Subcutaneous abdominal adipose tissue (tissue), 5 donors: ENCODE results near the gene ELANE.
"Not testable (repeated sequence)": the region's sequence is repeated elsewhere in the genome, so short reads cannot be mapped to it uniquely, and the experiment has no call there.

Experiments used
- H3K27ac ChIP-seq: one replicate; pipeline ENCODE4 v1.7.0; 2013; ENCODE audit warnings: low read depth, mild to moderate bottlenecking, inconsistent platforms, low read length, moderate library complexity
- H3K27me3 ChIP-seq, 5 donors: one replicate each; pipeline ENCODE4 v1.7.0; 2013; ENCODE audit warnings: low read length in 5 of 5, inconsistent platforms in 1 of 5; ENCODE audit not compliant: control insufficient read depth in 5 of 5, insufficient read depth in 4 of 5
- H3K36me3 ChIP-seq, 5 donors: one replicate each; pipeline ENCODE4 v1.7.0; 2013; ENCODE audit warnings: low read length in 5 of 5; ENCODE audit not compliant: control insufficient read depth in 5 of 5, insufficient read depth in 5 of 5
- H3K4me1 ChIP-seq, 5 donors: one replicate each; pipeline ENCODE4 v1.7.0; 2013; ENCODE audit warnings: low read length in 5 of 5, mild to moderate bottlenecking in 3 of 5, moderate library complexity in 1 of 5; ENCODE audit not compliant: control insufficient read depth in 5 of 5, insufficient read depth in 5 of 5
- H3K4me3 ChIP-seq, 5 donors: one replicate each; pipeline ENCODE4 v1.7.0; 2013; ENCODE audit warnings: low read length in 5 of 5, low read depth in 1 of 5
- H3K9ac ChIP-seq, 5 donors: one replicate each; pipeline ENCODE4 v1.7.0; 2013; ENCODE audit warnings: low read length in 5 of 5, mild to moderate bottlenecking in 4 of 5, moderate library complexity in 3 of 5
- H3K9me3 ChIP-seq, 5 donors: one replicate each; pipeline ENCODE4 v1.7.0; 2013; ENCODE audit warnings: low read length in 5 of 5; ENCODE audit not compliant: control insufficient read depth in 5 of 5
- donor health status: healthy.
- donor health status: healthy.
- donor health status: healthy.
- donor health status: healthy.
- donor health status: healthy.

ELANE gene

DNA sequence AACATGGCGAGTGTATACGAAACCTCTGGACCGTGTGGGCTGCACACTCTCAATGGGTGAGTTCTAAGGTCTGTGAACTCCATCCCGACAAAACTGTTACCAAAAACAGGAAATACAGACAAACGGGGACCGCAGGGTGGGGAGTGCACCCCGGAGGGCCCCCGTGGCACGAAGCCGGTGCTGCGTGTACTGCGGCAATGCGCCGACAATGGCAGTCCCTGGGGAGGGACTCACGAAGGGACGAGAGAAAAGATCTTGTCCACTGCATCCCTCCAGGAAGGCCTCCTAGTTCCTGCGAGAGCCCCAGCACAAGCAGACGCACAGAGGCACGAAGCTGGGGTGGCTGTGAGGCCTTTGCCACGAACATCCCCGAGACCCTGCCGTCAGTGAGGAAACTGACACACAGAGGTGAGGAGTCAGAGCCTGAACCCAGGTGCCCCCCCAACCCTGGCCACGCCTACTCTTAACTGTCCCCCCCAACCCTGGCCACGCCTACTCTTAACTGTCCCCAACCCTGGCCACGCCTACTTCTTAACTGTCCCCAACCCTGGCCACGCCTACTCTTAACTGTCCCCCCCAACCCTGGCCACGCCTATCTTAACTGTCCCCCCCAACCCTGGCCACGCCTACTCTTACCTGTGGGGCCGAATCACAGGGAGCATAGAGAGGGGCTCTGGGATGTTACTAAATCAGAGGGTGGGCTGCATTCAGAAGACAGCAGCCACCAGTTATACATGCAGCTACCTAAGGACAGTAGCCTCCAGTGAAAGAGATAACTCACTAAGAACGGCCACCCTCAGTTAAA, 36.7 kb downstream of the ELANE start:
- H3K27ac ChIP-seq, result no peak overlapping the region

DNA sequence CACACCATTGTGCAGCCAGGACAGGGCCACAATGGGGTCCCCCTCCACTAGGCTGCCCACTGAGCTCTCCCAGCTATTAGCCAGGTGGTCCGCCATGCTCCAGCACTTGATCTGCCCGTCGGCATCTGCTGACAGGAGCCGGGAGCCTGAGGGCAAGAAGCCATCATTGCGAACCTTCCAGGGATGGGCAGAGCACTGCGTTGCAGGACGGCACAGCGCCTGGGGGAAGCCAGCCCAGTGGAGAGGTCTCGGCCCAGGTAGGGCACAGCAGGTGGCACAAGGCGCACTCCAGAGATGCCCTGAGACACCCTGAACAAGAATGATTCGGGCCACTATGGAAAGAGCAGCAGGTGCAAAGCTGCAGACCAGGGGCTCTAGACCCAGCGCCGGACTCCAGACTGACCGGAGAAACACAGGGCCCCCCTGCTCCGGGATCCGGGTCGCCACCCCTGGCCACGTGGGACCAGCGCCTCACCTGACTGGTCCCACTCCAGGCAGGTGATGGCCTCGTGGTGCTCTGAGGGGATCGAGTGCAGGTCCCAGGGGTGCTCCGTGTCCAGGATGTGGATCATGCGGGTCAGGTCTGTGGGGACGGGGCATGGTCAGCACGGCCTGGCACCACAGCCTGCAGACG, 37.7 kb downstream of the ELANE start:
- H3K27me3 ChIP-seq, result no peaks in the 10 kb centered on the region
- no peak overlapping the region for H3K27ac ChIP-seq
- H3K9me3 ChIP-seq, result no peaks in the 10 kb centered on the region
- H3K9ac ChIP-seq, result no peak overlapping the region
- no peak overlapping the region for H3K4me3 ChIP-seq
- H3K4me1 ChIP-seq, result peaks cover 0 to 13% (median 8%) of the 10 kb centered on the region in 5 donors
- H3K36me3 ChIP-seq, result peaks cover 0 to 57% (median 44%) of the 10 kb centered on the region in 5 donors

More for the DNA sequence above, 36.7 kb downstream of the ELANE start:
- Histone ChIP-seq H3K4me1 (peaks cover 0 to 12% (median 8%) of the 10 kb centered on the region in 5 donors), H3K4me3 (no peak overlapping the region), H3K27me3 (no peaks in the 10 kb centered on the region), H3K36me3 (peaks cover 0 to 67% (median 51%) of the 10 kb centered on the region in 5 donors), H3K9ac (no peak overlapping the region), H3K9me3 (no peaks in the 10 kb centered on the region)

DNA sequence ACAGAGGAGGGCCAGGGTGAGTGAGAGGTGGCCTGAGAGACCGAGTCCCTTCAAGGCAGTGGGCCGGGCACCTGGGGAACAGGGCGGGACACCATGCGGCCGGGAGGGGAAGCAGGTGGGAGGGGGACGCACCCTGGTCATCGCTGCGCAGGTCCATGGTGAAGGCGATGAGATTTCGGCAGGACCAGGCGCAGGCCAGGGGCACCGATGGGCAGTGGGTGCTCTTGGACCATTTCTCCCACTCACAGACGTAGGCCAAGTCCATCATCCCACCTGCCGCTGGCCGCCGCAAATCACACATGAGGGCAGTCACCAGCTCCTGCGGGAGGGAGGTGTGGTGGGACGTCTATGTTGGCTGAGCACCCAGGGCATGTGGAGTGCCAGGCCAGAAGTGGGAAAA, 38.7 kb downstream of the ELANE start:
- H3K4me3 ChIP-seq, result no peak overlapping the region
- H3K27ac ChIP-seq, result no peak overlapping the region
- H3K9ac ChIP-seq, result no peak overlapping the region

DNA sequence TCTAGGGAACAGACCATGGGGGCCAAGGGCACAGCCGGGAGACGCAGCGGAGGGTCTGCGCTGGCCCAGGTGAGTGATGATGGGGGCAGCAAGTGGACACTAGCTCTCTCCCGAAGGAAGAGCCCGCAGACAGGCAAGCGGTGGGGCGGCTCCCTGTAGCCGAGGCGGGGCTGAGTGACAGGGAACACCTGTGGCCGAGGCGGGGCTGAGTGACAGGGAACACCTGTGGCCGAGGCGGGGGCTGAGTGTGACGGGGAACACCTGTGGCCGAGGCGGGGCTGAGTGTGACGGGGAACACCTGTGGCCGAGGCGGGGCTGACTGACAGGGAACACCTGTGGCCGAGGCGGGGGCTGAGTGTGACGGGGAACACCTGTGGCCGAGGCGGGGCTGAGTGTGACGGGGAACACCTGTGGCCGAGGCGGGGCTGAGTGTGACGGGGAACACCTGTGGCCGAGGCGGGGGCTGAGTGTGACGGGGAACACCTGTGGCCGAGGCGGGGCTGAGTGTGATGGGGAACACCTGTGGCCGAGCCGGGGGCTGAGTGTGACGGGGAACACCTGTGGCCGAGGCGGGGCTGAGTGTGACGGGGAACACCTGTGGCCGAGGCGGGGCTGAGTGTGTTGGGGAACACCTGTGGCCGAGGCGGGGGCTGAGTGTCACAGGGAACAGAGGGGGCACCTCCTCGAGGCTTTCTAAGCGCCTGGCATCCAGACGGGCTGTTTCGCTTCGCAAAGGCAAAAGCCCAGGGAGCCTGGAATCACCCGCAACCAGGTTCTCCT, 39.5 kb downstream of the ELANE start:
- Histone ChIP-seq H3K27ac (peak overlapping the region; percentile 50), H3K36me3 (peaks cover 0 to 40% (median 27%) of the 10 kb centered on the region in 5 donors), H3K4me3 (peak overlapping the region; percentile 73 to 90 (median 87)), H3K4me1 (peaks cover 0 to 13% (median 8%) of the 10 kb centered on the region in 5 donors), H3K9ac (peak overlapping the region; percentile 76 to 88 (median 82))
- not testable (repeated sequence) for H3K27me3 ChIP-seq, H3K9me3 ChIP-seq

More for the DNA sequence above, 38.7 kb downstream of the ELANE start:
- Histone ChIP-seq H3K4me1 (peaks cover 0 to 13% (median 8%) of the 10 kb centered on the region in 5 donors), H3K27me3 (no peaks in the 10 kb centered on the region), H3K9me3 (no peaks in the 10 kb centered on the region), H3K36me3 (peaks cover 0 to 46% (median 34%) of the 10 kb centered on the region in 5 donors)

DNA sequence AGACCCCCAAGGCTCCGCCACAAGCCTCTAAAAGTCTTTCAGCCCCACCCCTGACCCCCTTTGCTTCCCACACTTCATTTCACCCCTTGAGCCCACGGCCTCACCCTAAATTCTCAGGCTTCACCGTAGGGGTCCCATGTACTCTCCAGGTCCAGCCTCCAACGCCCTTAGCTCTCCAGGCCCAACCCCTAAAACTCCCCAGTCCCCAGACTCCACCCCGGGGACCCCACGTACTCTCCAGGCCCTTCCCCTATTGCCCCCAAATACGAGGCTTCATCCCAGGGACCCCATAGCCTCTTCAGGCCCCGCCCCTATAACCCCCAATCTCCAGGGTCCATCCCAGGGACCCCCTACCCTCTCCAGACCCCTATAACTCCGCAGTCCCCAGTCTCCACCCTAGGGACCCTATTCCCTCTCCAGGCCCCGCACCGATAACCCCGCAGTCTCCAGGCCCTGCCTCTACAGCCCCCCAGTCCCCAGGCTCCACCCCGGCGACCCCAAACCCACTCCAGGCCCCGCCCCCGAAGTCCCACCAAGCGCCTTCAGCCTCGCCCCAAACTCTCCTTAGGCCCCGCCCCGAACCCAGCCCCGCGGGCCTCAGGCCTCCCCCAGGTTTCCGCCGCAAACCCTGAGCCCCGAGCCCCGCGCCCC, 40.3 kb downstream of the ELANE start:
- peak overlapping the region; percentile 50 for H3K27ac ChIP-seq
- H3K36me3 ChIP-seq, result peaks cover 0 to 40% (median 28%) of the 10 kb centered on the region in 5 donors
- peaks cover 0 to 13% (median 8%) of the 10 kb centered on the region in 5 donors for H3K4me1 ChIP-seq
- no peaks in the 10 kb centered on the region for H3K27me3 ChIP-seq
- peak overlapping the region; percentile 73 to 90 (median 87) for H3K4me3 ChIP-seq
- no peaks in the 10 kb centered on the region for H3K9me3 ChIP-seq
- H3K9ac ChIP-seq, result peak overlapping the region; percentile 76 to 88 (median 82)

DNA sequence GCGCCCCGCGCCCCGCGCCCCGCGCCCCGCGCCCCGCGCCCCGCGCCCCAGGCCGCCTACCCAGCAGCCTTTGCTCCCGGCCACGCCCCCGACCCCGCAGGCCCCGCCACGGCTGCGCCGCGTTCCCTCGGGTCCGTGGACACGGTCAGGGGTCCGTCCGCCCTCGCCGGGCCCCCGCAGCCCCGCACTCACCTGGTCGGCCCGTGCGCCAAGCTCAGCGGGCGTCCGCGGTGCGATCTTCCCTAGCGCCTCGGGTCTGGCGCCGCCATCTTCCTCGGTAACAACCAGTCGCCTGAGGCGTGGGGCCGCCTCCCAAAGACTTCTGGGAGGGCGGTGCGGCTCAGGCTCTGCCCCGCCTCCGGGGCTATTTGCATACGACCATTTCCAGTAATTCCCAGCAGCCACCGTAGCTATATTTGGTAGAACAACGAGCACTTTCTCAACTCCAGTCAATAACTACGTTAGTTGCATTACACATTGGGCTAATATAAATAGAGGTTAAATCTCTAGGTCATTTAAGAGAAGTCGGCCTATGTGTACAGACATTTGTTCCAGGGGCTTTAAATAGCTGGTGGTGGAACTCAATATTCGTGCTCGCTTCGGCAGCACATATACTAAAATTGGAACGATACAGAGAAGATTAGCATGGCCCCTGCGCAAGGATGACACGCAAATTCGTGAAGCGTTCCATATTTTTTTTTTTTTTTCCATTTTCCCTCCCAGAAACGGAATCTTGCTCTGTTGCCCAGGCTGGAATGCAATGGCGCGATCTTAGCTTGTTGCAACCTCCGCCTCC, 41.0 kb downstream of the ELANE start, which contains the start of the genes MED16 and RNU6-9:
TSS of gene MED16 (minus strand) at position 294 of the 796 bp plus-strand sequence. CDS start 2,056 bp downstream, outside the sequence.
TSS of gene RNU6-9 (plus strand) at position 591 of the 796 bp plus-strand sequence.
- H3K27me3 ChIP-seq, result no peaks in the 10 kb centered on the region
- peak within 1 kb of the TSS; percentile 82 to 88 (median 84) for H3K9ac ChIP-seq
- peaks cover 0 to 13% (median 8%) of the 10 kb centered on the region in 5 donors for H3K4me1 ChIP-seq
- peaks cover 0 to 37% (median 26%) of the 10 kb centered on the region in 5 donors for H3K36me3 ChIP-seq
- peak within 1 kb of the TSS; percentile 79 to 90 (median 87) for H3K4me3 ChIP-seq
- peak within 1 kb of the TSS; percentile 77 for H3K27ac ChIP-seq
- no peaks in the 10 kb centered on the region for H3K9me3 ChIP-seq

DNA sequence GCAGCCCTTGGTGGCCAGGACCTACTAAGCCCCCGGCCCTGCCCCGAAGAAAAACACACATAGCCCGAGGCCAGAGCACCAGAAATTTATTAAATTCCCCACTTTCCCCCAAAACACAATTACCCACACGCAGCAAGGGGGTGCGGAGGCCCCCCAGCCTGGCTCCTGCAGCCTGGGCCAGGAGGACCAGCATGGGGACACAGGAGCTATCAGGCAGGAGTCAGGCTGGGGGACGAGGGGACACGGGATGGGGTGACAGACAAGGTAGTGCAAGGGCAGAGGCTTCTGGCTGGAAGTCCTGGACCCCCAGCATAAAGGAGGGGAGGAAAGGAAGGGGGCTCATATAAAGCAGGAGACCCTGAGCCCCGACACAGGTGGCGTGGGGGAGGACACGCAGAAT, 44.3 kb downstream of the ELANE start:
- Histone ChIP-seq H3K9ac (no peak overlapping the region), H3K27ac (no peak overlapping the region), H3K4me1 (peaks cover 0 to 13% (median 7%) of the 10 kb centered on the region in 5 donors), H3K9me3 (no peaks in the 10 kb centered on the region), H3K4me3 (no peak overlapping the region), H3K36me3 (peaks cover 0 to 32% (median 15%) of the 10 kb centered on the region in 5 donors), H3K27me3 (no peaks in the 10 kb centered on the region)

DNA sequence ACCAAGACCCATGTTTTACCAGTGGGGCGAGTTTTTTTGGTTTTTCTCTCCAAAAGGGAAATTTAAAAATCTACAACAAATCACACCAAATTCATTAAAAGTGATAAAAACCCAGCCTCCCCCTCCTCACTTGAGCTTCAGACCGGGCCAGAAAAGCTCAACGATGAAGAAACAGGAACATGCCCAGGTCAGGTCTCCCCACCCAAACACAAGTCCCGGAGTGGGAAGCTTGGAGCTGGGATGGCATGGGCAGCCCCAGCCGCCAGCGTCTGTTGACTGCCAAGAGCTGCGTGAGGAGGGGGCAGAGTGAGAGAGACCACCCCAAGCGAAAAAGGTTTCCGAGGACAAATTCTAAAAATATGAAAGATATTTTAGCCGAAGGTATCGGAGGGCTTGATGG, 44.9 kb downstream of the ELANE start:
- no peak overlapping the region for H3K4me3 ChIP-seq
- H3K9ac ChIP-seq, result no peak overlapping the region
- no peaks in the 10 kb centered on the region for H3K9me3 ChIP-seq
- no peak overlapping the region for H3K27ac ChIP-seq
- H3K27me3 ChIP-seq, result no peaks in the 10 kb centered on the region
- peaks cover 0 to 37% (median 17%) of the 10 kb centered on the region in 5 donors for H3K36me3 ChIP-seq
- peaks cover 0 to 9% (median 4%) of the 10 kb centered on the region in 5 donors for H3K4me1 ChIP-seq
